KMS-11 (cell line): Measurements from ENCODE around the gene HNRNPF.
A peak's percentile ranks its signal among the peaks of the same experiment; 100 is the strongest.

ENCODE experiments used
- H2AFZ ChIP-seq: fragments of 200-600 bp; sonication (generic); 2 replicates; pipeline ENCODE4 v1.6.1; 2016; ENCODE audit warnings: antibody characterized with exemption, mixed run types, low read depth
- H3K27ac ChIP-seq: fragments of 200-600 bp; sonication (generic); 2 replicates; pipeline ENCODE4 v1.6.1; 2016; ENCODE audit warnings: mild to moderate bottlenecking, mixed run types
- H3K27me3 ChIP-seq: fragments of 200-600 bp; sonication (generic); 2 replicates; pipeline ENCODE4 v1.6.1; 2017; ENCODE audit warnings: mild to moderate bottlenecking, low read depth, mixed run types, moderate library complexity; ENCODE audit not compliant: insufficient read depth
- H3K36me3 ChIP-seq: fragments of 200-600 bp; sonication (generic); 2 replicates; pipeline ENCODE4 v1.6.1; 2017; ENCODE audit warnings: mild to moderate bottlenecking, mixed run types; ENCODE audit not compliant: insufficient read depth
- H3K4me1 ChIP-seq: fragments of 200-600 bp; sonication (generic); 2 replicates; pipeline ENCODE4 v1.6.1; 2016; ENCODE audit warnings: mild to moderate bottlenecking, low read depth, mixed run types; ENCODE audit not compliant: poor library complexity, severe bottlenecking
- H3K4me2 ChIP-seq: fragments of 200-600 bp; sonication (generic); 2 replicates; pipeline ENCODE4 v1.7.0; 2016; ENCODE audit warnings: mild to moderate bottlenecking, mixed run types
- H3K4me3 ChIP-seq: fragments of 200-600 bp; sonication (generic); IDR thresholded peaks from 2 replicates; pipeline ENCODE4 v1.6.1; 2017; ENCODE audit warnings: low read depth, low read length, mixed read lengths; ENCODE audit not compliant: insufficient read depth
- H3K79me2 ChIP-seq: fragments of 200-600 bp; sonication (generic); 2 replicates; pipeline ENCODE4 v1.6.1; 2016; ENCODE audit warnings: low read depth, mixed run types; ENCODE audit not compliant: insufficient read depth
- H3K9ac ChIP-seq: fragments of 200-600 bp; sonication (generic); 2 replicates; pipeline ENCODE4 v1.6.1; 2016; ENCODE audit warnings: mild to moderate bottlenecking, mixed run types
- H4K20me1 ChIP-seq: fragments of 200-600 bp; sonication (generic); 2 replicates; pipeline ENCODE4 v1.6.1; 2016; ENCODE audit warnings: mild to moderate bottlenecking, mixed run types; ENCODE audit not compliant: insufficient read depth
- TF ChIP-seq, protein P1 (sequence below): fragments of 200-600 bp; sonication (generic); conservative IDR thresholded peaks from 2 replicates; pipeline ENCODE4 v1.6.1; 2017; ENCODE audit warnings: low read depth, mild to moderate bottlenecking, antibody characterized with exemption, low read length, moderate library complexity, mixed read lengths

The HNRNPF gene

DNA sequence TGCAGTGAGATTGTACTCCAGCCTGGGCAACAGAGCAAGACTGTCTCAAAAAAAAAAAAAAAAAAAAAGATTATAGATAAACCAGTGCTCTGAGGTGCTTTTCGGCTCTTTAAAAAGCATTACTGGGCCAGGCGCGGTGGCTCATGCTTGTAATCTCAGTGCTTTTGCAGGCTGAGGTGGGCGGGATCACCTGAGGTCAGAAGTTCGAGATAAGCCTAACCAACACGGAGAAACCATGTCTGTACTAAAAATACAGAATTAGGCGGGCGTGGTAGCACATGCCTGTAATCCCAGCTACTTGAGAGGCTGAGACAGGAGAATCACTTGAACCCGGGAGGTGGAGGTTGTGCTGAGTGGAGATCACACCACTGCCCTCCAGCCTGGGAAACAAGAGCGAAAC is 6.6 kb upstream of the HNRNPF start:
- Histone ChIP-seq H3K36me3 (no peaks in the 10 kb centered on the region), H2AFZ (no peak overlapping the region), H3K4me2 (no peak overlapping the region)

DNA sequence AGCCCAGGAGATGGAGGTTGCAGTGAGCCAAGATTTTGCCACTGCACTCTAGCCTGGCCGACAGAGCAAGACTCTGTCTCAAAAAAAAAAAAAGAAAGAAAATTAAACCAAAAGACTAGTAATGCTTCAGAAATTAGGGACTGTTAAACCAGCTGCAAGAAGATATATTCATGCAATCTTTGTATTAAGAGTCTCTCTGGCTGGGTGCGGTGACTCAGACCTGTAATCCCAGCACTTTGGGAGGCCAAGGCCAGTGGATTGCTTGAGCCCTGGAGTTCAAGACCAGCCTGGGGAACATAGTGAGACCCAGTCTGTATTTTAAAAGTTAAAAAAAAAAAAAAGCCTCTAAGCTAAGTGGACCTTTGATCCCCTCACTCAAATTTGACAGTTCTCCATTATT is 2.5 kb upstream of the HNRNPF start:
- Histone ChIP-seq H3K27me3 (no peaks in the 10 kb centered on the region), H3K27ac (no peak overlapping the region), H3K9ac (no peak overlapping the region), H2AFZ (no peak overlapping the region), H4K20me1 (no peaks in the 10 kb centered on the region), H3K79me2 (peaks cover 20% of the 10 kb centered on the region), H3K4me1 (no peaks in the 10 kb centered on the region), H3K36me3 (no peaks in the 10 kb centered on the region), H3K4me2 (no peak overlapping the region), H3K4me3 (no peak overlapping the region)
- TF ChIP-seq, protein P1, sequence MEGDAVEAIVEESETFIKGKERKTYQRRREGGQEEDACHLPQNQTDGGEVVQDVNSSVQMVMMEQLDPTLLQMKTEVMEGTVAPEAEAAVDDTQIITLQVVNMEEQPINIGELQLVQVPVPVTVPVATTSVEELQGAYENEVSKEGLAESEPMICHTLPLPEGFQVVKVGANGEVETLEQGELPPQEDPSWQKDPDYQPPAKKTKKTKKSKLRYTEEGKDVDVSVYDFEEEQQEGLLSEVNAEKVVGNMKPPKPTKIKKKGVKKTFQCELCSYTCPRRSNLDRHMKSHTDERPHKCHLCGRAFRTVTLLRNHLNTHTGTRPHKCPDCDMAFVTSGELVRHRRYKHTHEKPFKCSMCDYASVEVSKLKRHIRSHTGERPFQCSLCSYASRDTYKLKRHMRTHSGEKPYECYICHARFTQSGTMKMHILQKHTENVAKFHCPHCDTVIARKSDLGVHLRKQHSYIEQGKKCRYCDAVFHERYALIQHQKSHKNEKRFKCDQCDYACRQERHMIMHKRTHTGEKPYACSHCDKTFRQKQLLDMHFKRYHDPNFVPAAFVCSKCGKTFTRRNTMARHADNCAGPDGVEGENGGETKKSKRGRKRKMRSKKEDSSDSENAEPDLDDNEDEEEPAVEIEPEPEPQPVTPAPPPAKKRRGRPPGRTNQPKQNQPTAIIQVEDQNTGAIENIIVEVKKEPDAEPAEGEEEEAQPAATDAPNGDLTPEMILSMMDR: no peak

More for the DNA sequence above, 6.6 kb upstream of the HNRNPF start:
- Histone ChIP-seq H3K27me3 (no peaks in the 10 kb centered on the region), H3K79me2 (no peaks in the 10 kb centered on the region), H3K4me1 (peaks cover 6% of the 10 kb centered on the region), H4K20me1 (no peaks in the 10 kb centered on the region), H3K4me3 (no peak overlapping the region), H3K9ac (no peak overlapping the region), H3K27ac (no peak overlapping the region)
- TF ChIP-seq, protein P1: no peak

DNA sequence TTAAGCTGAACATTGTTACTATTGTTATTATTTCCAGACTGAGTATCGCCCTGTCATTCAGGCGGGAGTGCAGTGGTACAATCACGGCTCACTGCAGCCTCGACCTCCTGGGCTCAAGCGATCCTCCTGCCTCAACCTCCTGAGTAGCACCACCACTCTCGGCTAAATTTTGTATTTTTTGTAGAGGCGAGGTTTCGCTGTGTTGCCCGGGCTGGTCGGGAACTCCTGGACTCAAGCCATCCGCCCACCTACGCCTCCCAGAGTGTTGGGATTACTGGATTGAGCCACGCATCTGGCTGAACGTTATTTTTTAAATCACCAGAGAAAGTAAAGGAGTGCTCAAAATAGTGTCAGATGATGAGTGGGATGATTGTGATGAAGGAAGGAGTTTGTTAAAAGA is 1.4 kb upstream of the HNRNPF start:
- Histone ChIP-seq H3K4me1 (peaks cover 6% of the 10 kb centered on the region), H3K36me3 (no peaks in the 10 kb centered on the region), H3K9ac (no peak overlapping the region), H2AFZ (no peak overlapping the region), H3K27ac (no peak overlapping the region), H3K27me3 (no peaks in the 10 kb centered on the region), H3K4me3 (no peak overlapping the region), H3K4me2 (no peak overlapping the region), H3K79me2 (peaks cover 32% of the 10 kb centered on the region), H4K20me1 (peaks cover 11% of the 10 kb centered on the region; the same call in 1 of the 2 replicates)
- TF ChIP-seq, protein P1: no peak

DNA sequence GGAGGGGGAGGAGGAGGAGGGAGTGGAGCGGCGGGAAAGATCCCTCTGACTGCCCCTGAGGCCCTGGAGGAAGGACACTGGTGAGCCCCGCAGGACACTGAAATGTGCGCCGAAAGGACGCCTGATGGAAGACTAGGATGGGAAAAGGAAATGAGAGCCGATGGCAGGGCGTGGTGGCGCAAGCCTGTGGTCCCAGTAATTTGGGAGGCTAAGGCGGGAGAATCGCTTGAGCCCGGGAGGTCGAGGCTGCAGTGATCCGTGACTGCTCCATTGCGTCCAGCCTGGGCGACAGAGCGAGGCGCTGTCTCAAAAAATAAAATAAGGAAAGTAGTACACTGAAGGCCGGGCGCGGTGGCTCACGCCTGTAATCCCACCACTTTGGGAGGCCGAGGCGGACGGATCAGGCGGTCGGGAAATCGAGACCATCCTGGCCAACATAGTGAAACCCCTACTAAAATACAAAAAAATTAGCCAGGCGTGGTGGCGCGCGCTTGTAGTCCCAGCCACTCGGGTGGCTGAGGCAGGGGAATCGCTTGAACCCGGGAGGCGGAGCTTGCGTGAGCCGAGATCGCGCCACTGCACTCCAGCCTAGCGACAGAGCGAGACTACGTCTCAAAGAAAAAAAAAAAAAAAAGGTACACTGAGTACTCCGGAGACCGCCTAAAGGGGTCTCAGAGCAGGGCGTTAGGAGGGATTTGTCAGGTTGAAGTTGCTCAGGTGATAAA is 561 bp upstream of the HNRNPF start:
- Histone ChIP-seq H3K9ac (peak overlapping the region; percentile 99; the same call in 1 of the 2 replicates), H3K36me3 (no peaks in the 10 kb centered on the region), H3K4me2 (peak overlapping the region; percentile 80), H4K20me1 (peaks cover 17% of the 10 kb centered on the region; the same call in 1 of the 2 replicates), H3K4me1 (peaks cover 14% of the 10 kb centered on the region), H3K79me2 (peaks cover 40% of the 10 kb centered on the region), H3K4me3 (no peak overlapping the region), H3K27me3 (no peaks in the 10 kb centered on the region), H2AFZ (peak overlapping the region; percentile 71), H3K27ac (peak overlapping the region; percentile 100)
- TF ChIP-seq, protein P1: no peak
